Thoracic aorta (tissue), 2 donors: ENCODE data around the gene FYB1. TPM values are rescaled to one million over a fixed set of nuclear protein-coding genes. Genes with fewer than 3 reads are reported as not detected.

ENCODE experiments used
- ATAC-seq: fragments of 150-250 bp; one replicate; pipeline ENCODE4 v1.8.0; 2017; ENCODE audit warnings: low read depth; ENCODE audit not compliant: insufficient number of reproducible peaks, low FRiP score
- DNase-seq: peaks from one replicate; pipeline ENCODE4 v3.0.0-alpha.2; 2020; ENCODE audit warnings: low spot score
- H3K27ac ChIP-seq, 2 donors: fragments of 200-600 bp; sonication (generic); 1 replicate in 1 of 2; 2 replicates in 1 of 2; pipeline ENCODE4 v1.5.1; 2016; ENCODE audit warnings: mild to moderate bottlenecking in 2 of 2, moderate library complexity in 2 of 2
- H3K27me3 ChIP-seq: fragments of 200-600 bp; sonication (generic); replicated peaks from 2 replicates; pipeline ENCODE4 v1.6.0; 2016; ENCODE audit warnings: mild to moderate bottlenecking; ENCODE audit not compliant: insufficient read depth
- H3K36me3 ChIP-seq: fragments of 200-600 bp; sonication (generic); one replicate; pipeline ENCODE4 v1.5.1; 2016
- H3K4me1 ChIP-seq, 2 donors: fragments of 200-600 bp; sonication (generic); 1 replicate in 1 of 2; 2 replicates in 1 of 2; pipeline versions ENCODE4 v1.5.1 to v1.6.0; 2016; ENCODE audit warnings: low read depth in 2 of 2, mild to moderate bottlenecking in 1 of 2; ENCODE audit not compliant: control insufficient read depth in 1 of 2
- H3K4me3 ChIP-seq: fragments of 200-600 bp; sonication (generic); 2 replicates; pipeline ENCODE4 v1.5.1; 2016; ENCODE audit warnings: mild to moderate bottlenecking
- H3K9me3 ChIP-seq: fragments of 200-600 bp; sonication (generic); 2 replicates; pipeline ENCODE4 v1.5.1; 2016
- total RNA-seq, 2 donors: library from RNA; depleted of rRNA; stranded (reverse); fragments of >200 nt; gene quantifications; one replicate each; pipeline versions ENCODE4 v1.1.0 to v1.2.3, GENCODE V29; 2016
- TF ChIP-seq, protein P1 (sequence below): fragments of 200-600 bp; sonication (generic); IDR thresholded peaks from one replicate; pipeline ENCODE4 v1.5.1; 2019; ENCODE audit warnings: antibody characterized with exemption

The FYB1 gene
- total RNA-seq, 2 donors from 2014 or later: 12.9 to 29.8 TPM

DNA sequence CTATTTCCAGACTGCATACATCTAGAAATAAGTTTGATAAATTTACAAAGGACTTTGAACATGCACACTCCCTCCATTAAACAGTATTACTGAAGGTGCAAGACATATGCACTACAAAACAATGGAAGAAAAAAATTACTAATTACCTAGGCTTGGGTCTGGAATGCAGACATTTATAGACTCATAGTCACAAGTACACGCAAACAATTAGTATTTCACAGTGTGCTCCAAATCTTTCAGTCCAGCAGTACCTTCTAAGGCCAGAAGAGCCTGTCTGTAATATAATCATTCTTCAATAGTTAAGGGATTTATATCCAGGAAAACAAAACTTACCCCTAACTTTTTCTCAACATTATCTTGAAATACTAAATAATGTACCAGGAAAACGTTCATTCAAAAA is 156.3 kb downstream of the FYB1 start:
- Histone ChIP-seq H3K4me1 (peaks cover 27 to 36% of the 10 kb centered on the region in 2 donors), H3K27ac (no peak overlapping the region)
- DNase-seq: no peak

DNA sequence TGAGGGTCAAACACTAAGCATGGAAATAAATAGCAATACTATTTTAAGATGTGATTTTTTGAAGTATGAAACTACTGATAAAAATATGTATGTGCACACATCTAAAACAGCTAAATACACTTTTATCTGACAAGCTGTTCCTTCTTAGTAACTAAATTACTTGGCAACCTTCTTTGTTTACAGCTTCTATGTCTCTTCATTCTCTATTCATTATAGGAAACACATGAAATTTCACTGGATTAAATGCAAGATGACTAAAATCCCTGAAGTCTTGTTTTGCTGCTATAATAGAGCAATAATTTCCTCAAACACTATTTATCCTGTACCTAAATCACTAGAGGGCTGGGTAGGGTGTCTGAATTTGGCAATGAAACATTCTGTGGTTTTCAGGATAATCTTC is 156.8 kb downstream of the FYB1 start:
- Histone ChIP-seq H3K27ac (no peak overlapping the region), H3K4me3 (no peak overlapping the region), H3K4me1 (peaks cover 23 to 38% of the 10 kb centered on the region in 2 donors), H3K36me3 (peaks cover 7% of the 10 kb centered on the region), H3K27me3 (no peaks in the 10 kb centered on the region), H3K9me3 (no peaks in the 10 kb centered on the region)
- DNase-seq (no peak), ATAC-seq (no peak)
- TF ChIP-seq, protein P1, sequence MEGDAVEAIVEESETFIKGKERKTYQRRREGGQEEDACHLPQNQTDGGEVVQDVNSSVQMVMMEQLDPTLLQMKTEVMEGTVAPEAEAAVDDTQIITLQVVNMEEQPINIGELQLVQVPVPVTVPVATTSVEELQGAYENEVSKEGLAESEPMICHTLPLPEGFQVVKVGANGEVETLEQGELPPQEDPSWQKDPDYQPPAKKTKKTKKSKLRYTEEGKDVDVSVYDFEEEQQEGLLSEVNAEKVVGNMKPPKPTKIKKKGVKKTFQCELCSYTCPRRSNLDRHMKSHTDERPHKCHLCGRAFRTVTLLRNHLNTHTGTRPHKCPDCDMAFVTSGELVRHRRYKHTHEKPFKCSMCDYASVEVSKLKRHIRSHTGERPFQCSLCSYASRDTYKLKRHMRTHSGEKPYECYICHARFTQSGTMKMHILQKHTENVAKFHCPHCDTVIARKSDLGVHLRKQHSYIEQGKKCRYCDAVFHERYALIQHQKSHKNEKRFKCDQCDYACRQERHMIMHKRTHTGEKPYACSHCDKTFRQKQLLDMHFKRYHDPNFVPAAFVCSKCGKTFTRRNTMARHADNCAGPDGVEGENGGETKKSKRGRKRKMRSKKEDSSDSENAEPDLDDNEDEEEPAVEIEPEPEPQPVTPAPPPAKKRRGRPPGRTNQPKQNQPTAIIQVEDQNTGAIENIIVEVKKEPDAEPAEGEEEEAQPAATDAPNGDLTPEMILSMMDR: no peak

More for the DNA sequence above, 156.3 kb downstream of the FYB1 start:
- H3K36me3 ChIP-seq: peaks cover 7% of the 10 kb centered on the region
- no peaks in the 10 kb centered on the region for H3K27me3 ChIP-seq
- TF ChIP-seq, protein P1: no peak
- no peak overlapping the region for H3K4me3 ChIP-seq
- ATAC-seq: no peak
- no peaks in the 10 kb centered on the region for H3K9me3 ChIP-seq

DNA sequence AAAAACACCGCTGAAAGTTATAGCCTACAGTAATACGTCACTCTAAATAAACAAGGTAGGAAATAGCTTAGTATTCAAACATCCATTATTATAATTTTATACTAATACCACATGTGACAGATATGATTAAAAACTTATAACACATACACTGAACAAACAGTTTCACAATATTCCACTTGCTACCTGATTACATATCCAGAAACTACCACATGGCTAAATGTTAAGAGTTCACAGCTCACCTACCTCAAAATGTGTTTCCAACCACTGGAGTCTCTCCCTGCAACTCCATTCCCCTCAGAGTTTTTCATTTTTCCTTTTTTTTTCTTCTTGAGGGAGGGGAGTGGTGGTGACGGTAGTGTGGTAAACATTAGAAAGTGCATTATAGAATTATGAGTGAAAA is 157.3 kb downstream of the FYB1 start:
- peaks cover 6% of the 10 kb centered on the region for H3K36me3 ChIP-seq
- peaks cover 23 to 38% of the 10 kb centered on the region in 2 donors for H3K4me1 ChIP-seq
- DNase-seq: no peak
- TF ChIP-seq, protein P1: no peak
- no peaks in the 10 kb centered on the region for H3K9me3 ChIP-seq
- H3K27ac ChIP-seq: no peak overlapping the region
- H3K4me3 ChIP-seq: no peak overlapping the region
- no peaks in the 10 kb centered on the region for H3K27me3 ChIP-seq
- no peak for ATAC-seq

DNA sequence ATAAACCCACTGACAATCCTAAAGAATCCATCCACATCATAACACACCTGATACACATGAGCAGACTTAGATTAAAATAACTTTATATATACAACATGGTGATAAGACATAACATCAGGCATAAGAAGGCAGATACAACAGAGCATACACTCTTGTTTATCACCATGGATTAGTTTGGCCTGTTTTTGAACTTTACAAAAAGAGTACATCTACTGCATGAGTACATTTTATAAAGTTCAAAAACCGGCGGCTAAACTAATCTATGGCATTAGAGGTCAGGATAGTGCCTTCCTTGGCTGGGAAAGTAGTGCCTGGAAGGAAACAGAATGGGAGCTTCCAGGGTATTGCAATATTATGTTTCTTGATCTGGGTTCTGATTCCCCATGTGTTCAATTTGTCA is 160.3 kb downstream of the FYB1 start:
- Histone ChIP-seq H3K4me1 (peaks cover 23 to 36% of the 10 kb centered on the region in 2 donors), H3K4me3 (no peak overlapping the region), H3K36me3 (no peaks in the 10 kb centered on the region), H3K27me3 (no peaks in the 10 kb centered on the region), H3K9me3 (no peaks in the 10 kb centered on the region), H3K27ac (no peak overlapping the region)
- DNase-seq (no peak), ATAC-seq (no peak)
- TF ChIP-seq, protein P1: no peak

DNA sequence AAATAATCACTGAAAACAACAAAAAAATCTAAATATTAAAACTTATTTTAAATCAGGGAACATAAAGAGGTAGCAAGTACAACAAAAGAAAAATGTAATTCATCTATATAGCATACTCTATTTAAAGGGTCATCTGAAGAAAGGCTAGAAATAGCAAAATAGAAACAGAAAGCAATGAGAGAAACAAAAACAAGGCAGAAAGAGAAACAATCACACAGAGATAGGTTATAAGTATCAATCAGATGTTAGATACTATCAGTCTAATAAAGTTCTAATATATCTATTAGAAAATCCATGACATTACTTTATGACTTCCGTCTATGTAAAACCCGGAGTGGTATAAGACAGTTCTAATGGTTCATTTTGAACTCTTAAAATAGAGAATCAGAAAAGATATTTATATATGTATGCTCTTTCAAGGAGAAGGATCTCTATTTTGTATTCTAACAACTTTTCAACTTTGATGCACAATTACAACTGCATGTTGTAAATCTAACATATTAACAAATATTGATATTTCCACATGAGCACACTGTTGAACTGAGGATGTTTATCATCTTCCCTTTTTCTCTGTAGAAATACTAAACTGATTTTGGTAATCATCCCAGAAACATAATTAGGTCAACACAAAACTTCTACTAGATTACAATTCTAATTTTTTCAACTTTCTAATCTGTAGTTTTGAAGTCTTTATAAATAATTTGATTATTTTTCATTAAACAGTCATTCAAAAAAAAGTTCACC is 161.0 kb downstream of the FYB1 start:
- ATAC-seq (no peak), DNase-seq (no peak)
- TF ChIP-seq, protein P1: no peak
- H3K36me3 ChIP-seq: no peaks in the 10 kb centered on the region
- H3K4me3 ChIP-seq: peak overlapping the region; percentile 52
- H3K27ac ChIP-seq: no peak overlapping the region
- H3K9me3 ChIP-seq: no peaks in the 10 kb centered on the region
- no peaks in the 10 kb centered on the region for H3K27me3 ChIP-seq
- H3K4me1 ChIP-seq: peaks cover 20 to 31% of the 10 kb centered on the region in 2 donors
